GM21825 (cell line): ENCODE measurements around the gene HSF2BP.
"Not testable (repeated sequence)": the region's sequence is repeated elsewhere in the genome, so short reads cannot be mapped to it uniquely, and the experiment has no call there.

ENCODE experiments used
- ATAC-seq: cut with Tn5 transposase; IDR thresholded peaks from one replicate; pipeline ENCODE4 v1.9.1; 2021; ENCODE audit warnings: mild to moderate bottlenecking, moderate library complexity; ENCODE audit not compliant: unreplicated experiment

HSF2BP gene

GRCh38 chr21:43652616-43653015 lies 6.7 kb downstream of the HSF2BP start:
- ATAC-seq: no peak

GRCh38 chr21:43651926-43652325 lies 7.4 kb downstream of the HSF2BP start:
- ATAC-seq: not testable (repeated sequence)

GRCh38 chr21:43648171-43648570 lies 11.1 kb downstream of the HSF2BP start:
- no peak for ATAC-seq

GRCh38 chr21:43646550-43647260 lies 12.6 kb downstream of the HSF2BP start:
- ATAC-seq: peak; percentile 82

GRCh38 chr21:43645976-43646375 lies 13.3 kb downstream of the HSF2BP start:
- ATAC-seq: no peak

GRCh38 chr21:43645136-43645891 lies 14.0 kb downstream of the HSF2BP start:
- ATAC-seq: no peak

- ATAC-seq: no peak
Measured at GRCh38 chr21:43644609-43645008, 14.7 kb downstream of the HSF2BP start.

GRCh38 chr21:43644071-43644470 lies 15.2 kb downstream of the HSF2BP start:
- no peak for ATAC-seq

- no peak for ATAC-seq
Measured at GRCh38 chr21:43643193-43643592, 16.1 kb downstream of the HSF2BP start.

GRCh38 chr21:43640400-43640799 lies 18.9 kb downstream of the HSF2BP start:
- no peak for ATAC-seq

GRCh38 chr21:43639470-43640353 lies 19.6 kb downstream of the HSF2BP start:
- no peak for ATAC-seq

GRCh38 chr21:43637530-43638158 lies 21.6 kb downstream of the HSF2BP start:
- ATAC-seq: no peak

GRCh38 chr21:43635436-43635835 lies 23.9 kb downstream of the HSF2BP start:
- no peak for ATAC-seq

- ATAC-seq: no peak
Measured at GRCh38 chr21:43634618-43635017, 24.7 kb downstream of the HSF2BP start.

- no peak for ATAC-seq
Measured at GRCh38 chr21:43632373-43632905, 26.8 kb downstream of the HSF2BP start.

GRCh38 chr21:43631411-43632107 lies 27.7 kb downstream of the HSF2BP start:
- ATAC-seq: no peak

GRCh38 chr21:43627527-43627926 lies 31.8 kb downstream of the HSF2BP start:
- ATAC-seq: no peak

GRCh38 chr21:43626390-43626789 lies 32.9 kb downstream of the HSF2BP start:
- ATAC-seq: no peak

GRCh38 chr21:43624339-43624738 lies 34.9 kb downstream of the HSF2BP start:
- no peak for ATAC-seq

GRCh38 chr21:43623588-43623987 lies 35.7 kb downstream of the HSF2BP start:
- ATAC-seq: no peak
